ENCODE results near the gene DOP1A. TPM values are rescaled to one million over a fixed set of nuclear protein-coding genes. Genes with fewer than 3 reads are reported as not detected.

Gene DOP1A
- total and polyA plus RNA-seq, 2 of the 13 experiments (the other 11 are each of a cell fraction or from before 2014, with no cell fraction given): 5.2 to 16.7 TPM

DNA sequence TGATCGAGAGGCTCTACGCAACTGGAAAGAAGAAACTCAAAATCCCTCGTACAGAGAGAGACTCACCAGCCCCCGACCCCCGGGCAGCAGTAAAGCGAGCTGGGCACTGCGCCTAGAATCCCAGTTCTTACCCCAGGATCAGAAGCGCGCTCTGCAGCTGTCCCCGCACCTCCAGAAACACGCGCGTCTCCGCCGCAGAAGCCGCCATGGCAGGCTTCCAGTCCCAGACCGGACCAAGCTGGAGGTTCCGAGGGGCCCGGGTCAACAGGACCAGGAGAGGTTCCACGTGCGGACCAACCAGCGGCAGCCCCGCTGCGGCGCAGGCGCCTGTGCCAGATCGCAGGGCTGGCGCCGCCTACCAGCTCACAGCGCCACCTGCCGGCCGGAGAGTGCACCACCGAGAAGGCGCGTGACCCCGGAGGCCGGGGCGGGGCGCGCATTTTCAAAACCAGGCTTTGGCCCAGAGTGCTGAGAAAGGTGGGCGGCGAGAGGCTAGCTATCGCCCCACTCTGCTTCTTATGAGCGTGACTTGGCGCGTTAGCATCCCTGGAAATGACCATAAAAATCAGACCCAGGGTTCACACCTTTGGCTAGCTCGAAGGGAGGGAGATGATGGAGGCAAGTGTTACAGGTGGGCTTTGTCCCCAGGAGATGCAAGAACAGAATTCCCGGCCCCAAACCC, 1.8 kb upstream of the DOP1A start, which contains the start of gene UBE3D (continued):
- TF ChIP-seq, protein P1, sequence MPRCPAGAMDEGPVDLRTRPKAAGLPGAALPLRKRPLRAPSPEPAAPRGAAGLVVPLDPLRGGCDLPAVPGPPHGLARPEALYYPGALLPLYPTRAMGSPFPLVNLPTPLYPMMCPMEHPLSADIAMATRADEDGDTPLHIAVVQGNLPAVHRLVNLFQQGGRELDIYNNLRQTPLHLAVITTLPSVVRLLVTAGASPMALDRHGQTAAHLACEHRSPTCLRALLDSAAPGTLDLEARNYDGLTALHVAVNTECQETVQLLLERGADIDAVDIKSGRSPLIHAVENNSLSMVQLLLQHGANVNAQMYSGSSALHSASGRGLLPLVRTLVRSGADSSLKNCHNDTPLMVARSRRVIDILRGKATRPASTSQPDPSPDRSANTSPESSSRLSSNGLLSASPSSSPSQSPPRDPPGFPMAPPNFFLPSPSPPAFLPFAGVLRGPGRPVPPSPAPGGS (CRISPR knock-in tag; IDR thresholded peaks at IDR 0.05): peak; percentile 74
- TF ChIP-seq PAX8 (CRISPR knock-in tag; IDR thresholded peaks at IDR 0.05; ENCODE audit: borderline replicate concordance): no peak
- no peak for TF ChIP-seq ATRX (CRISPR knock-in tag; IDR thresholded peaks at IDR 0.05; ENCODE audit: borderline replicate concordance)
- no peak for TF ChIP-seq HDAC6 (IDR thresholded peaks at IDR 0.05; ENCODE audit: low read depth, low read length)
- TF ChIP-seq SYNCRIP (IDR thresholded peaks at IDR 0.05; ENCODE audit: insufficient read depth, low read depth, low read length): no peak
- TF ChIP-seq PHF20 (CRISPR knock-in tag; IDR thresholded peaks at IDR 0.05): peak; percentile 62
- TF ChIP-seq AKAP8 (CRISPR knock-in tag; IDR thresholded peaks at IDR 0.05): no peak
- TF ChIP-seq XBP1 (CRISPR knock-in tag; IDR thresholded peaks at IDR 0.05): no peak; the same call in 1 of the 2 replicates
- TF ChIP-seq KAT7 (CRISPR knock-in tag; IDR thresholded peaks at IDR 0.05; ENCODE audit: borderline replicate concordance): peak; percentile 92
- TF ChIP-seq ARID4A (CRISPR knock-in tag; IDR thresholded peaks at IDR 0.05; ENCODE audit: borderline replicate concordance): peak; percentile 91; the same call in 1 of the 2 replicates
- TF ChIP-seq U2AF2 (IDR thresholded peaks at IDR 0.05; ENCODE audit: low read depth, low read length): 0 out of 2 replicates have a peak, but pooled peaks have one; percentile 40
- TF ChIP-seq MEIS1 (CRISPR knock-in tag; IDR thresholded peaks at IDR 0.05; ENCODE audit: borderline replicate concordance): peak; percentile 97
- peak; percentile 35; the same call in 1 of the 2 replicates for TF ChIP-seq ZNF772 (CRISPR knock-in tag; IDR thresholded peaks at IDR 0.05)
- TF ChIP-seq NR3C1 (CRISPR knock-in tag; IDR thresholded peaks at IDR 0.05): no peak
- no peak for TF ChIP-seq PBX2 (CRISPR knock-in tag; IDR thresholded peaks at IDR 0.05)
- TF ChIP-seq HES4 (CRISPR knock-in tag; IDR thresholded peaks at IDR 0.05; ENCODE audit: borderline replicate concordance): no peak
- TF ChIP-seq ZNF430 (CRISPR knock-in tag; IDR thresholded peaks at IDR 0.05): peak; percentile 98
- TF ChIP-seq, protein P2, sequence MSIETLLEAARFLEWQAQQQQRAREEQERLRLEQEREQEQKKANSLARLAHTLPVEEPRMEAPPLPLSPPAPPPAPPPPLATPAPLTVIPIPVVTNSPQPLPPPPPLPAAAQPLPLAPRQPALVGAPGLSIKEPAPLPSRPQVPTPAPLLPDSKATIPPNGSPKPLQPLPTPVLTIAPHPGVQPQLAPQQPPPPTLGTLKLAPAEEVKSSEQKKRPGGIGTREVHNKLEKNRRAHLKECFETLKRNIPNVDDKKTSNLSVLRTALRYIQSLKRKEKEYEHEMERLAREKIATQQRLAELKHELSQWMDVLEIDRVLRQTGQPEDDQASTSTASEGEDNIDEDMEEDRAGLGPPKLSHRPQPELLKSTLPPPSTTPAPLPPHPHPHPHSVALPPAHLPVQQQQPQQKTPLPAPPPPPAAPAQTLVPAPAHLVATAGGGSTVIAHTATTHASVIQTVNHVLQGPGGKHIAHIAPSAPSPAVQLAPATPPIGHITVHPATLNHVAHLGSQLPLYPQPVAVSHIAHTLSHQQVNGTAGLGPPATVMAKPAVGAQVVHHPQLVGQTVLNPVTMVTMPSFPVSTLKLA (IDR thresholded peaks at IDR 0.05): peak; percentile 89
- no peak for TF ChIP-seq ZNF773 (CRISPR knock-in tag; IDR thresholded peaks at IDR 0.05; ENCODE audit: borderline replicate concordance)
- 0 out of 2 replicates have a peak, but pooled peaks have one; percentile 72 for TF ChIP-seq MIER3 (CRISPR knock-in tag; IDR thresholded peaks at IDR 0.05; ENCODE audit: borderline replicate concordance)
- TF ChIP-seq ZNF24 (IDR thresholded peaks at IDR 0.05): no peak
- no peak for TF ChIP-seq FOSL1 (CRISPR knock-in tag; IDR thresholded peaks at IDR 0.05; ENCODE audit: borderline replicate concordance)
